ENCODE data around the gene CTPS1.

DNA sequence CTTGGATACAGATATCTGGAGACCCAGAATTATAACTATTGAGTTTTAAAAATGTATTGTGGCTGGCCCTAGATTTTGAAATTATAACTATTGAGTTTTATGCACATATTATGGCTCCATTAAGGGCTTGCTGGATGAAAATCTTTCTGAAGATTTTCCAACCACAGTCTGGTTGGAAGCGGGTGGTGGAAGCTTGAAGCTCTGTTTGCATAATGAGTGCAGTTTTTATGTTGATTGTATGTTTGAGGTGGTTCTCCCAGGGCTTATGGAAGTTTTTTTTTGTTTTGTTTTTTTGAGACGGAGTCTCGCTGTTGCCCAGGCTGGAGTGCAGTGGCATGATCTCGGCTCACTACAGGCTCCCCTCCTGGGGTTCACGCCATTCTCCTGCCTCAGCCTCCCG lies 10.1 kb upstream of the CTPS1 start:
- no peak for TF ChIP-seq CTCF (IDR thresholded peaks at IDR 0.05)
- no peak for TF ChIP-seq EZH2phosphoT487 (IDR thresholded peaks at IDR 0.05)

Measured in neural progenitor cell (in vitro differentiated cells).